Neural progenitor cell (in vitro differentiated cells): Measurements from ENCODE around the gene NUDT4.

Experiments used
- CTCF ChIP-seq: fragments of 200-600 bp; sonication (generic); IDR thresholded peaks from 2 replicates; pipeline ENCODE4 v1.5.1; 2017; ENCODE audit warnings: antibody characterized with exemption, mild to moderate bottlenecking
- EZH2 ChIP-seq: fragments of 200-600 bp; sonication (generic); IDR thresholded peaks from 2 replicates; pipeline ENCODE4 v1.6.1; 2017; ENCODE audit warnings: antibody characterized with exemption, mild to moderate bottlenecking, moderate library complexity

GRCh38 chr12:93425736-93426411 lies 48.1 kb downstream of the NUDT4 start:
- TF ChIP-seq CTCF = no peak
- no peak for TF ChIP-seq EZH2
